ENCODE data around the gene GRAMD2B.

The GRAMD2B gene

DNA sequence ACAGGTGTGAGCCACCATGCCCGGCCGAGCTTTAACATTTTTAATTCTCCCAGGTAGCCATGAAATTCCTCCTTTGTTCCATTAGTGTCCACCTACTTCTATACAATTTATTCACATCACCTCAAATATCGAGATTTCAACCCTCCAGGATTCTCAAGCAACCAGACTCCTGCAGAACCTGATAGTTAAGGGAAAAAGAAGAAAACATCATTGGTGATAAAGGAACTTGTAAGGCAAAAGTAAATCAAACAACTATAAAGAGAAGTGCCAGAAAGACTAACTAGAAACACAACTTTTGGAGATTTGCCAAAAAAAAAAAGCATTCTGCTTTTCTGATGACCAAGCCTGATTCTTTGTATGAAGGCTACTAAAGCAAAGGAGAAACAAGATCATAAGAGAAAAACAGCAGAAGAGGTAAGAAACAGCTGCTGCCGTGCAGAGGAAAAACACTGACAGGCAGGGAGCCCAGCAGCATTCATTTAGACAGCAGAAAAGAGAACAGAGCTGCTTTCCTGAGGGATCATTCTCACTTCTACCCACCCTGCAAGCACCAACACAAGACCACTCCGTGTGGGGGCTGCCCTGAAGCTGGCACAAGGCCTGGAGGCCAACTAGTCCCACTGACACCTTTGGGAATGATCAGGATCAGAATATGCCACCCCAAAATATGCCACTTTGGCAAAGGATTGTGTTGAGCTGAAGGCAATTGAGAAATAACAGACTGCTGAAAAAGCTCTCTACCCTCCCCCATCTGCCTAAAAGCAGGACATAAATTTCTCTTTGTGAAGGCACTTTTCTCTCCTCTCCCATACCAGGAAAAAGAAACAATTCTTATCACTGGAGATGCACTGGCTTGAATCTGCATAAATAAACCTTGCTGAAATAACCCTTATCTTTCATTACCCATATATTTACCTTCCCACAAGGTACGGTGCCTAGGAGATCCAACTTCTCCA is 96.7 kb downstream of the GRAMD2B start:
- H3K4me3 ChIP-seq (ENCODE audit: low read depth, low read length), result no peak overlapping the region
- DNase-seq (ENCODE audit: low read depth), result no peak
- TF ChIP-seq, protein P1, sequence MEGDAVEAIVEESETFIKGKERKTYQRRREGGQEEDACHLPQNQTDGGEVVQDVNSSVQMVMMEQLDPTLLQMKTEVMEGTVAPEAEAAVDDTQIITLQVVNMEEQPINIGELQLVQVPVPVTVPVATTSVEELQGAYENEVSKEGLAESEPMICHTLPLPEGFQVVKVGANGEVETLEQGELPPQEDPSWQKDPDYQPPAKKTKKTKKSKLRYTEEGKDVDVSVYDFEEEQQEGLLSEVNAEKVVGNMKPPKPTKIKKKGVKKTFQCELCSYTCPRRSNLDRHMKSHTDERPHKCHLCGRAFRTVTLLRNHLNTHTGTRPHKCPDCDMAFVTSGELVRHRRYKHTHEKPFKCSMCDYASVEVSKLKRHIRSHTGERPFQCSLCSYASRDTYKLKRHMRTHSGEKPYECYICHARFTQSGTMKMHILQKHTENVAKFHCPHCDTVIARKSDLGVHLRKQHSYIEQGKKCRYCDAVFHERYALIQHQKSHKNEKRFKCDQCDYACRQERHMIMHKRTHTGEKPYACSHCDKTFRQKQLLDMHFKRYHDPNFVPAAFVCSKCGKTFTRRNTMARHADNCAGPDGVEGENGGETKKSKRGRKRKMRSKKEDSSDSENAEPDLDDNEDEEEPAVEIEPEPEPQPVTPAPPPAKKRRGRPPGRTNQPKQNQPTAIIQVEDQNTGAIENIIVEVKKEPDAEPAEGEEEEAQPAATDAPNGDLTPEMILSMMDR (IDR thresholded peaks at IDR 0.05; ENCODE audit: insufficient read depth, low read depth, low read length, missing control alignments), result no peak

DNA sequence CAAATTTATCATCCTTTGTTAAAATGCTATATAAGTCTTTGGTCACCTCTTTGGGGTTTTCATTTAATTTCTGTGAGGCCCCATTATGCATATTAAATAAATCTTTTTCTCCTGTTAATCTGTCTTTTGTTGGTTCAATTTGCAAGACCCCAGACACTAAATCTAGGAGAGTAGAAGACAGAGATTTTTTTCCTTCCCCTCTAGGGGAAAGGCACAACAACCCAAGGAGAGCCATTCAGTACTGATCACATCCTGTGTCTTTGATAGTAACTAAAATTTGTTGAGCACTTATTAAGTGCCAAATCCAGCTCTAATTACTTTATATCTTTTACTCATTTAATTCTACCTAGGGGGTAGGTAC is 97.4 kb downstream of the GRAMD2B start:
- TF ChIP-seq, protein P1 (IDR thresholded peaks at IDR 0.05; ENCODE audit: insufficient read depth, low read depth, low read length, missing control alignments), result no peak
- H3K4me3 ChIP-seq (ENCODE audit: low read depth, low read length), result no peak overlapping the region
- DNase-seq (ENCODE audit: low read depth), result no peak

DNA sequence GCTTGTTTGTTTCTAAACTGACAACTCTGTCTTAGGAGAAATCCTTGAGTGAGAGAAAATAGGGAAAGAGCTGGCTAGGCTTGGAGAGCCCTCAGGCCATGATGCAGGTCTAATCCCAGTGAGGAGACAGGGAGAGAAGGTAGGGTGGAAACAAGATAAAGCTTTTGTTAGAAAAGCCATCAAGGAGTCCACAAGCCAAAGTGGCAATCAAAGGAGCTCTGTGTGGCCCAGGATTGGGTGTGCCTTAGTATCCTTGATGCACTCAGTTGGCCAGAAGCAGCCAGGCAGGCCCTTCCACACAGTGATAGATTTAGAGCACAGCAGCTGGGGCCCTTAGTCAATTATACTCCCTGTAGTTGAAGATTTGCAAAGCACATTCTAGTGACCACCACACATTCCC is 97.9 kb downstream of the GRAMD2B start:
- no peak overlapping the region for H3K4me3 ChIP-seq (ENCODE audit: low read depth, low read length)
- TF ChIP-seq, protein P1 (IDR thresholded peaks at IDR 0.05; ENCODE audit: insufficient read depth, low read depth, low read length, missing control alignments), result no peak
- DNase-seq (ENCODE audit: low read depth), result no peak

DNA sequence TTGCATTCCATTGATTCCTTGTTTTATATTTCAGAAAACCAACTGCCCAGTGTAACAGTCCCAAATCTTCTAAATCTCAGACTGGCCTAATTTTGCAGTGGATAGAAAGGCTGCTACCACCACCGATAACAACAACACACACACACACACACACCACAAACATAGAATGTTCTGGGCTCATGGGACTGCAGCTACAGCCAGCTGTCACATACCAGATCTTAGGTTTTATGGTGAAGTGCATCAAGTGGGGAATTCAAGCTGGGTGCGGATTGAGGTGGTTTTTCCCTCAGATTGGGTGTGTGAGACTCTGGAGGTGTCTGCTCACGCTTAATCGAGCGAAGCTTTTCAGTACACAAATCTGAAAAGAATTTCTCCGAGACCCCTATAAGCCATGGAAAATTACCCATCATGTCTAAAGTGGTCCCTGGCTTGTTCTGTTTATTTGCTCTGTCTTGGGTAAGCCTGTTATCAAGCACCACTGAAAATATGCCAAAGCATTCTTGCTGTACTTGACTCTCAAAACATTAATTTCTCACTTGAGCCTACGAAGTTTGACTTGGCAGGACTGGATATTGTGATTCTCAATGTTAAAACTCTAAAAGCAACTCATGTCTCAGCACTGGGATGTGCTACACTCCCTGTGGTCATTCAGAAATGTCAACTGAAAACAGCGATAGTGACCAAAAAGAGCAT is 100.8 kb downstream of the GRAMD2B start:
- no peak for DNase-seq (ENCODE audit: low read depth)
- TF ChIP-seq, protein P1 (IDR thresholded peaks at IDR 0.05; ENCODE audit: insufficient read depth, low read depth, low read length, missing control alignments), result no peak
- H3K4me3 ChIP-seq (ENCODE audit: low read depth, low read length), result no peak overlapping the region

DNA sequence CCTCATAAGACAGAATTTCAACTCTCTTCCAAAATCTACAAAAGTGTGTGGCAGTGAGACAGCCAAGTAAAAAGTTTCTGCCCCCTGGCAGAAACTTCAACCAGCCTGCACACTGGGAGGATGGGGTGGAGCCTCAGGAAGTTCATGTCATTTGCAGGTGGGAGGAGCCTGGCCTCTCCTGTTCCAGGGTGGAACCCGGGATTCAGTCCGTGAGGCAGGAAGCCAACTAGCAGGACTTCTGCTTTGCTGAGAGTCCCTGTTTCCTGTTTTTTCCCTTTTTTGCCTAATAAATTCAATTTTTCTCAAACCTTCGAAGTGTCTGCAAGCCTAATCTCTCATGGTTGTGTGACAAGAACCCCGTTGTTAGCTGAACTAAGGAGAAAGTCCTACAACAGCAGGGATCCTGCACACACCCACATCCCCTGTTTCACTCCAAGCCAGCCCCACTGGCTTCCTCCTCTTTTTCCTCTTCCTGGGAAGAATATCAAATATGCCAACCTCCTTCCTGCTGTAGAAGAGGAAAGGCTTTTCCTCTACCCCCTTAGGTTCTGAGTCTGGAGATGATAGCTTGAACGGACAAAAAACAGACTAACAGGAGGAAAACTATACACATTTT is 102.5 kb downstream of the GRAMD2B start:
- no peak overlapping the region for H3K4me3 ChIP-seq (ENCODE audit: low read depth, low read length)
- TF ChIP-seq, protein P1 (IDR thresholded peaks at IDR 0.05; ENCODE audit: insufficient read depth, low read depth, low read length, missing control alignments), result no peak
- DNase-seq (ENCODE audit: low read depth), result no peak

DNA sequence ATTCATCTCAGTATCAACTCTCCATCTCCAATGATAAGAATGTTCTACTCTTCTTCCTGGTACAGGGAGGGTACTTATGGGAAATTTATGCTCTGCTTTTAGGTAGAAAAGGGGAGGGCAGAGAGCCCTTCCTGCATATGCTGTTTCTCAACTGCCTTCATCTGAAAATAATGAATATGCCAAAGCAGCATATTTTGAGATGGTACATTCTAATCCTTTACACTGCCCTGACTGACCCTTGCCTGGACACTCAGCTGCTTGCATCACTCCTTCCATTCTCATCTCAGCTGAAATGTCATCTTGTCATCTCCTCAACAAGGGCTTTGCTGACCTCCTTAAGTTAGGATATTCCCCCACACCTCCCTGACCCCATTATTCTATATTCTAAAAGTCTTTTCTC is 103.3 kb downstream of the GRAMD2B start:
- TF ChIP-seq, protein P1 (IDR thresholded peaks at IDR 0.05; ENCODE audit: insufficient read depth, low read depth, low read length, missing control alignments), result no peak
- H3K4me3 ChIP-seq (ENCODE audit: low read depth, low read length), result no peak overlapping the region
- DNase-seq (ENCODE audit: low read depth), result no peak
